Muscle layer of colon (tissue), 2 donors: Measurements from ENCODE around the gene TLE3.

ENCODE experiments used
- H3K27ac ChIP-seq: one replicate; pipeline ENCODE4 v1.7.0; 2013; ENCODE audit warnings: low read depth, mild to moderate bottlenecking, low read length, moderate library complexity
- H3K27me3 ChIP-seq, 2 donors: one replicate each; pipeline ENCODE4 v1.7.0; 2013; ENCODE audit warnings: low read length in 2 of 2, mild to moderate bottlenecking in 2 of 2; ENCODE audit not compliant: insufficient read depth in 2 of 2, control insufficient read depth in 1 of 2
- H3K36me3 ChIP-seq: one replicate; pipeline ENCODE4 v1.7.0; 2013; ENCODE audit warnings: mild to moderate bottlenecking, low read length; ENCODE audit not compliant: insufficient read depth
- H3K4me1 ChIP-seq: one replicate; pipeline ENCODE4 v1.7.0; 2013; ENCODE audit warnings: mild to moderate bottlenecking, low read length; ENCODE audit not compliant: insufficient read depth
- H3K4me3 ChIP-seq, 2 donors: one replicate each; pipeline ENCODE4 v1.7.0; 2013; ENCODE audit warnings: low read length in 2 of 2, low read depth in 1 of 2, mild to moderate bottlenecking in 1 of 2, moderate library complexity in 1 of 2
- H3K9ac ChIP-seq: one replicate; pipeline ENCODE4 v1.7.0; 2013; ENCODE audit warnings: low read length
- H3K9me3 ChIP-seq: one replicate; pipeline ENCODE4 v1.7.0; 2013; ENCODE audit warnings: mild to moderate bottlenecking, low read length
- donor health status: abdominal sarcoma.
- donor health status: Adenocarcinoma of cecum.

Gene TLE3

DNA sequence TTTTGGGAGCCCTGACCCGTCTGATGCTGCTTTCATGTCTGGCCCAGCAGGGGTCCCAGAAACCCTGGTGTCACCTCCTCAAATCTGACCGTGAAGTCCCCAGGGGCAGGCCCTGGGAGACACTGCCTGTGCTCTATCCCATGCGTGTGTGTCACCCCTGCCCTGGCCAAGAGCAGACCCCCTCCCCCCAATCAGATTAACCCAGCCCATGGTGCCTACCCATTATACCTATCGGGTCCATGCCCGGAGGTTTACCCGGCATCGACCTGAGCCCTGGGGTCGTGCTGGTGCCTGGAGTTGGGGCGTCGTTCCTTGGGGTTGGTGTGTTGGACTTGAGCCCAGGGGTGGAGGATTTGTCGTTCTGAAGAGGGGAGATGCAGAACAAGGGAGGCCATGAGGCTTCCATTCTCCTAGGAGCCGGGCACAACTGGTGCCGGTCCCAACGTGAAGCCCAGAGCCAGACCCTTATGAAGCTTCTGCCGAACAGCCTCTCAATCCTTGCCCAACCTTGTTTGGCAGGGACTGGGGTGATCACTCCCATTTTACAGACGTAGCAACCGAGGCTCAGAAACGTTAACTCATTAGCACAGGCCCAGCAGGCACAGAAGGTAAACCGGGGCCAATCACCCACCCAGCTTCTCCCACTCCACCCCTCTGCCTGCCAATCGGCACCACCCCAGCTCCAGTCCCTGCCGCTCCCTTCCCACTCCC is 39.6 kb downstream of the TLE3 start:
- Histone ChIP-seq H3K4me1 (peaks cover 20% of the 10 kb centered on the region), H3K9me3 (no peaks in the 10 kb centered on the region), H3K9ac (no peak overlapping the region), H3K27ac (no peak overlapping the region), H3K27me3 (no peaks in the 10 kb centered on the region), H3K4me3 (no peak overlapping the region), H3K36me3 (peaks cover 78% of the 10 kb centered on the region)

GRCh38 chr15:70056091-70056680 is 41.5 kb downstream of the TLE3 start:
- Histone ChIP-seq H3K4me1 (peaks cover 1% of the 10 kb centered on the region), H3K4me3 (no peak overlapping the region), H3K27me3 (no peaks in the 10 kb centered on the region), H3K36me3 (peaks cover 94% of the 10 kb centered on the region), H3K9me3 (no peaks in the 10 kb centered on the region), H3K27ac (no peak overlapping the region), H3K9ac (no peak overlapping the region)

DNA sequence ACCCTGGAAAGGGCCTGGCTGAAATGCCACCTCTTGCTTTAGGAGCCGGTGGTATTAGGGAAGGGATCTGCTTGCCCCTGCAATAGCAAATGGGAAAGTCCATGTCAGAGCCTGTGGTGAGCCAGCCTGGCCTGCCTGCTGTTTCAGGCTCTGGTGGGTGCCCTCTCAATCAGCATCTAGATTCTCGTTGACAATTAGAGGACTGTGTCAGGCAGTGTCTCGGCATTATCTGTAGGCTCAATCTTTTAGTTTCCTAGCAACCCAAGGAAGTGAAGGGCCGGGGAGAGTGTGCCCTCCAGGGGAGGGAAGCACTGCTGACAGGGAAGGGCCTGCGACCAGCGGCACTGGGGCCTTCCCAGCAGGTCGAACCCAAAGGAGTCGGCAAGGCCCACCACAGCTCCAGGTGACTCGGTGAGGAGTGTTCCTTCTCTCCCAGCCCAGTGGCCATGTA is 42.1 kb downstream of the TLE3 start:
- Histone ChIP-seq H3K4me1 (no peaks in the 10 kb centered on the region), H3K27ac (no peak overlapping the region), H3K9me3 (no peaks in the 10 kb centered on the region), H3K36me3 (peaks cover 94% of the 10 kb centered on the region), H3K4me3 (no peak overlapping the region), H3K9ac (no peak overlapping the region), H3K27me3 (no peaks in the 10 kb centered on the region)

- Histone ChIP-seq H3K9ac (no peak overlapping the region), H3K27me3 (no peaks in the 10 kb centered on the region), H3K27ac (no peak overlapping the region), H3K36me3 (peaks cover 94% of the 10 kb centered on the region), H3K4me1 (no peaks in the 10 kb centered on the region), H3K9me3 (no peaks in the 10 kb centered on the region), H3K4me3 (no peak overlapping the region)
Measured at GRCh38 chr15:70054884-70055387, 42.8 kb downstream of the TLE3 start.

DNA sequence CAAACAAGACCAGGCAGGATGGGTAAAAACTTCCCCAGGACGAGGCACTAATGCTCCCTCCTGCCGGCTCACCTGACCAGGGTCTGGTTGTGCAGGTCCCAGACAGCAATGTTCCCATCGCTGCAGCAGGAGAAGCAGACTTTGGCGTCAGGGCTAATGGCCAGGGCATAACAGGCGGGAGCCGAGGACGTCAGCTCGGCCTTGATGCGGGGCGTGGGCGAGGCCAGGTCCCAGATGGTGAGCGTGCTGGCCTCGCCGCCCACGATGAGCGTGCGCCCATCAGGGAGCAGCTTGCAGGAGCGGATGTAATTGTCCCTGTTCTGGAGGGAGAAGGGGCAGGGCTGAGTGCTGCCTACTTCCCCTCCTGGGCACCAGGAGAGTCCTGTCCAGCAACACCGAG is 43.4 kb downstream of the TLE3 start:
- H3K9ac ChIP-seq = no peak overlapping the region
- H3K27ac ChIP-seq = no peak overlapping the region
- H3K4me1 ChIP-seq = no peaks in the 10 kb centered on the region
- no peaks in the 10 kb centered on the region for H3K9me3 ChIP-seq
- H3K4me3 ChIP-seq = no peak overlapping the region
- no peaks in the 10 kb centered on the region for H3K27me3 ChIP-seq
- peaks cover 94% of the 10 kb centered on the region for H3K36me3 ChIP-seq

DNA sequence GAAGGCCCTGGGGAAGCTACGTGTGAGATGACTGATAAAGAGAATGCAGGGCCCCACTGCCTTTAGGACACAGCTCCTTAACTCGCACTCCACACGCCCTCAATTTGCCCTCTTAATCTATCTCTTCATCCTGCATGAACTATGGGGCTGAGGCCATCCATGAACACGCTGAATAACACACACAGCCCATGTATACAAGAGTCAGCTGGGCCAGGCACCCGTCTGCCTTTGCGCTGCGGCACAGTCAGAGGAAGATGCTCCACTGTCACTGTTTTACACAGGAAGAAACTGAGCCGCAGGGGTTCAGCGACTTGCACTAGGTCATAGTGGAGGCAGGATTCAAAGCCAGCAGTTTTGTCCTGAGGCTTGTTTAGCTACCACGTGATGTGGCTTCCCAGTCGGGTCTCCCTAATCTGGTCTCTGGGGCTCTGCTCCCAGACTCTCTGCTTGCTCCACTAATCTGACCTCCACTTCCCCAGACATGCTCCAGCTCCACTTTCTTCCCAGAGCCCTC is 43.9 kb downstream of the TLE3 start:
- Histone ChIP-seq H3K36me3 (peaks cover 94% of the 10 kb centered on the region), H3K9ac (no peak overlapping the region), H3K27ac (no peak overlapping the region), H3K27me3 (no peaks in the 10 kb centered on the region), H3K4me3 (no peak overlapping the region), H3K9me3 (no peaks in the 10 kb centered on the region), H3K4me1 (peaks cover 4% of the 10 kb centered on the region)

GRCh38 chr15:70053001-70053715 is 44.6 kb downstream of the TLE3 start:
- Histone ChIP-seq H3K36me3 (peaks cover 94% of the 10 kb centered on the region), H3K4me1 (peaks cover 10% of the 10 kb centered on the region), H3K27ac (no peak overlapping the region)

GRCh38 chr15:70051948-70052633 is 45.6 kb downstream of the TLE3 start:
- no peak overlapping the region for H3K9ac ChIP-seq
- no peaks in the 10 kb centered on the region for H3K27me3 ChIP-seq
- peaks cover 84% of the 10 kb centered on the region for H3K36me3 ChIP-seq
- peaks cover 11% of the 10 kb centered on the region for H3K4me1 ChIP-seq
- H3K27ac ChIP-seq = no peak overlapping the region
- no peak overlapping the region for H3K4me3 ChIP-seq
- H3K9me3 ChIP-seq = no peaks in the 10 kb centered on the region

More at GRCh38 chr15:70053001-70053715, 44.6 kb downstream of the TLE3 start:
- Histone ChIP-seq H3K9me3 (no peaks in the 10 kb centered on the region), H3K4me3 (no peak overlapping the region), H3K9ac (no peak overlapping the region), H3K27me3 (no peaks in the 10 kb centered on the region)

- Histone ChIP-seq H3K9ac (no peak overlapping the region), H3K27ac (no peak overlapping the region), H3K4me3 (no peak overlapping the region), H3K4me1 (peaks cover 11% of the 10 kb centered on the region), H3K9me3 (no peaks in the 10 kb centered on the region), H3K36me3 (peaks cover 75% of the 10 kb centered on the region), H3K27me3 (no peaks in the 10 kb centered on the region)
Measured at GRCh38 chr15:70050970-70051369, 46.7 kb downstream of the TLE3 start.

- H3K9ac ChIP-seq = no peak overlapping the region
- no peak overlapping the region for H3K4me3 ChIP-seq
- H3K9me3 ChIP-seq = no peaks in the 10 kb centered on the region
- no peak overlapping the region for H3K27ac ChIP-seq
- peaks cover 11% of the 10 kb centered on the region for H3K4me1 ChIP-seq
- no peaks in the 10 kb centered on the region for H3K27me3 ChIP-seq
- H3K36me3 ChIP-seq = peaks cover 70% of the 10 kb centered on the region
Measured at GRCh38 chr15:70050441-70050840, 47.3 kb downstream of the TLE3 start.
